CD14-positive monocyte (primary cell): Measurements from ENCODE around the gene IGF2R. TPM values are rescaled to one million over a fixed set of nuclear protein-coding genes. Genes with fewer than 3 reads are reported as not detected.
"Not testable (repeated sequence)": the region's sequence is repeated elsewhere in the genome, so short reads cannot be mapped to it uniquely, and the experiment has no call there.

Experiments used
- DNase-seq, 3 donors: peaks; one replicate each; pipeline ENCODE4 v3.0.0-alpha.2; 2011 to 2022
- H2AFZ ChIP-seq: 2 replicates; pipeline ENCODE4 v1.6.0; 2012; ENCODE audit warnings: mild to moderate bottlenecking, low read depth, low read length, inconsistent platforms; ENCODE audit not compliant: insufficient read depth, poor library complexity, severe bottlenecking
- H3K27ac ChIP-seq, 2 donors: 1 replicate in 1 of 2; 2 replicates in 1 of 2; pipeline ENCODE4 v1.5.1; 2012 to 2013; ENCODE audit warnings: low read length in 2 of 2, control low read depth in 1 of 2, inconsistent platforms in 1 of 2, low read depth in 1 of 2, mild to moderate bottlenecking in 1 of 2
- H3K27me3 ChIP-seq, 2 donors: one replicate each; pipeline versions ENCODE4 v1.6.0 to v1.6.1; 2011 to 2013; ENCODE audit warnings: low read length in 2 of 2; ENCODE audit not compliant: control insufficient read depth in 2 of 2, insufficient read depth in 2 of 2
- H3K36me3 ChIP-seq, 2 donors: replicated peaks in 1 of 2; 1 replicate in 1 of 2; 2 replicates in 1 of 2; pipeline versions ENCODE4 v1.5.1 to v1.6.1; 2012 to 2013; ENCODE audit warnings: low read length in 2 of 2, control low read depth in 1 of 2, inconsistent platforms in 1 of 2, mild to moderate bottlenecking in 1 of 2; ENCODE audit not compliant: insufficient read depth in 2 of 2, control insufficient read depth in 1 of 2
- H3K4me1 ChIP-seq, 2 donors: 1 replicate in 1 of 2; 2 replicates in 1 of 2; pipeline versions ENCODE4 v1.5.1 to v1.6.1; 2012 to 2013; ENCODE audit warnings: low read length in 2 of 2, control low read depth in 1 of 2, inconsistent platforms in 1 of 2, mild to moderate bottlenecking in 1 of 2, moderate library complexity in 1 of 2; ENCODE audit not compliant: insufficient read depth in 2 of 2, control insufficient read depth in 1 of 2
- H3K4me2 ChIP-seq: replicated peaks from 2 replicates; pipeline ENCODE3; 2012; ENCODE audit warnings: low read length, moderate library complexity, mild to moderate bottlenecking; ENCODE audit not compliant: poor library complexity, severe bottlenecking; ENCODE audit errors: extremely low read depth
- H3K4me3 ChIP-seq, 3 experiments: fragments of 200-600 bp in 1 of 3; sonication (generic) in 1 of 3; replicated peaks in 1 of 3; 1 replicate in 2 of 3; 2 replicates in 1 of 3; pipeline ENCODE4 v1.5.1; 2011 to 2013; ENCODE audit warnings: low read length in 3 of 3, mild to moderate bottlenecking in 3 of 3, control low read depth in 2 of 3, low read depth in 2 of 3, inconsistent platforms in 1 of 3, moderate library complexity in 1 of 3
- H3K79me2 ChIP-seq: 2 replicates; pipeline ENCODE4 v1.6.0; 2012; ENCODE audit warnings: mild to moderate bottlenecking, control low read depth, inconsistent platforms, low read length, moderate library complexity; ENCODE audit not compliant: insufficient read depth
- H3K9ac ChIP-seq: 2 replicates; pipeline ENCODE4 v1.6.0; 2017; ENCODE audit warnings: low read length, mild to moderate bottlenecking; ENCODE audit not compliant: insufficient read depth, poor library complexity, severe bottlenecking
- H3K9me3 ChIP-seq, 2 donors: replicated peaks in 1 of 2; 1 replicate in 1 of 2; 2 replicates in 1 of 2; pipeline versions ENCODE4 v1.5.1 to v1.6.1; 2012 to 2013; ENCODE audit warnings: low read length in 2 of 2, control low read depth in 1 of 2; ENCODE audit not compliant: control insufficient read depth in 1 of 2, insufficient read depth in 1 of 2
- H4K20me1 ChIP-seq: 2 replicates; pipeline ENCODE4 v1.6.0; 2012; ENCODE audit warnings: mild to moderate bottlenecking, low read length, control low read depth, moderate library complexity; ENCODE audit not compliant: insufficient read depth
- H3K27ac Mint-ChIP-seq, 7 donors: one replicate each; pipeline ENCODE4 v1.8.0; 2020; ENCODE audit warnings: mild to moderate bottlenecking in 7 of 7, mixed read lengths in 7 of 7, moderate library complexity in 6 of 7, inconsistent platforms in 2 of 7
- H3K27me3 Mint-ChIP-seq, 3 donors: one replicate each; pipeline ENCODE4 v1.8.0; 2021 to 2022; ENCODE audit warnings: low read depth in 3 of 3, mild to moderate bottlenecking in 3 of 3, mixed read lengths in 3 of 3, moderate library complexity in 3 of 3, inconsistent platforms in 1 of 3
- H3K36me3 Mint-ChIP-seq, 2 donors: one replicate each; pipeline ENCODE4 v1.8.0; 2020; ENCODE audit warnings: mixed read lengths in 2 of 2, inconsistent platforms in 1 of 2, mild to moderate bottlenecking in 1 of 2
- H3K4me1 Mint-ChIP-seq: one replicate; pipeline ENCODE4 v1.8.0; 2020; ENCODE audit warnings: mild to moderate bottlenecking, mixed read lengths
- H3K4me3 Mint-ChIP-seq, 2 donors: one replicate each; pipeline ENCODE4 v1.8.0; 2020; ENCODE audit warnings: mild to moderate bottlenecking in 2 of 2, mixed read lengths in 2 of 2, moderate library complexity in 1 of 2
- H3K9me3 Mint-ChIP-seq, 7 donors: one replicate each; pipeline ENCODE4 v1.8.0; 2020 to 2022; ENCODE audit warnings: mixed read lengths in 7 of 7, mild to moderate bottlenecking in 6 of 7, moderate library complexity in 6 of 7, inconsistent platforms in 2 of 7
- CTCF ChIP-seq: fragments of 200-600 bp; IDR thresholded peaks from one replicate; pipeline ENCODE4 v1.8.0; 2022; ENCODE audit warnings: antibody characterized with exemption, mild to moderate bottlenecking
- WGBS: methylation state at CpG from one replicate; pipeline ENCODE4 v1.1.5; 2013; ENCODE audit warnings: missing lambda C conversion rate; ENCODE audit not compliant: insufficient coverage; 5-methylcytosine and 5-hydroxymethylcytosine counted together
- intact Hi-C, 2 donors: fragments of 100-400 bp; cut with micrococcal nuclease; formaldehyde crosslinking; loops; one replicate each; pipeline versions ENCODE4 v1.15.0 to v1.15.1; 2023
- polyA plus RNA-seq, 3 donors: library from polyadenylated mRNA; depleted of rRNA in 1 of 3; unstranded in 2 of 3; stranded (reverse) in 1 of 3; fragments of 300-500 nt in 2 of 3; fragments of >200 nt in 1 of 3; fragmentation: Illumina TruSeq in 2 of 3; gene quantifications; 1 replicate in 2 of 3; 2 replicates in 1 of 3; pipeline ENCODE4 v1.2.3, GENCODE V29; 2012 to 2021

IGF2R gene
- polyA plus RNA-seq, 3 donors = 6.9 to 44.8 (median 8.2) TPM

GRCh38 chr6:160089534-160089897 lies 120.6 kb downstream of the IGF2R start:
- H3K9me3 Mint-ChIP-seq = peaks cover 0 to 2% (median 0%) of the 10 kb centered on the region in 7 donors
- WGBS = 99% methylated on average over 7 of the region's 7 CpGs
- no peaks in the 10 kb centered on the region for H3K4me1 Mint-ChIP-seq

GRCh38 chr6:160090442-160091239 lies 121.8 kb downstream of the IGF2R start:
- H3K36me3 Mint-ChIP-seq = peaks cover 89 to 95% of the 10 kb centered on the region in 2 donors
- H3K4me3 Mint-ChIP-seq, H3K79me2 ChIP-seq, H2AFZ ChIP-seq, H3K4me2 ChIP-seq, H3K4me1 Mint-ChIP-seq, H3K9ac ChIP-seq, H3K27me3 ChIP-seq, H3K9me3 ChIP-seq, H3K9me3 Mint-ChIP-seq, intact Hi-C loops, H3K27ac Mint-ChIP-seq, H3K4me3 ChIP-seq, H3K27ac ChIP-seq, H3K27me3 Mint-ChIP-seq, DNase-seq, H3K4me1 ChIP-seq: not testable (repeated sequence)
- peaks cover 87 to 100% of the 10 kb centered on the region in 2 donors for H3K36me3 ChIP-seq
- peaks cover 94% of the 10 kb centered on the region for H4K20me1 ChIP-seq
- 98% methylated on average over 21 of the region's 32 CpGs for WGBS

More at GRCh38 chr6:160089534-160089897, 120.6 kb downstream of the IGF2R start:
- H3K36me3 Mint-ChIP-seq = peaks cover 92 to 97% of the 10 kb centered on the region in 2 donors
- no peaks in the 10 kb centered on the region for H3K27me3 ChIP-seq
- peaks cover 94 to 100% of the 10 kb centered on the region in 2 donors for H3K36me3 ChIP-seq
- H3K27me3 Mint-ChIP-seq = peaks cover 1 to 6% (median 1%) of the 10 kb centered on the region in 3 donors
- no peak overlapping the region for H3K27ac ChIP-seq
- H2AFZ ChIP-seq = no peak overlapping the region
- no peaks in the 10 kb centered on the region for H3K4me1 ChIP-seq
- H3K79me2 ChIP-seq = no peaks in the 10 kb centered on the region
- H3K27ac Mint-ChIP-seq = no peak overlapping the region
- H3K4me2 ChIP-seq = no peak overlapping the region
- H4K20me1 ChIP-seq = peaks cover 95% of the 10 kb centered on the region
- no peaks in the 10 kb centered on the region for H3K9me3 ChIP-seq
- no peak overlapping the region for H3K4me3 Mint-ChIP-seq
- no peak for DNase-seq
- H3K9ac ChIP-seq = no peak overlapping the region
- TF ChIP-seq CTCF = no peak
- H3K4me3 ChIP-seq = no peak overlapping the region
- intact Hi-C loops = no loop called here

- H3K79me2 ChIP-seq, intact Hi-C loops, H3K9ac ChIP-seq, H3K27me3 ChIP-seq, H3K27ac Mint-ChIP-seq, H2AFZ ChIP-seq, H3K27ac ChIP-seq, H3K4me3 Mint-ChIP-seq, H3K9me3 ChIP-seq, H3K27me3 Mint-ChIP-seq, H3K4me2 ChIP-seq, H3K4me1 ChIP-seq, H3K4me3 ChIP-seq, H3K4me1 Mint-ChIP-seq, H3K9me3 Mint-ChIP-seq, DNase-seq: not testable (repeated sequence)
- 100% methylated on average over 4 of the region's 6 CpGs for WGBS
- peaks cover 89 to 94% of the 10 kb centered on the region in 2 donors for H3K36me3 Mint-ChIP-seq
- Histone ChIP-seq H4K20me1 (peaks cover 94% of the 10 kb centered on the region), H3K36me3 (peaks cover 87 to 100% of the 10 kb centered on the region in 2 donors)
Observed at GRCh38 chr6:160092176-160092575, 123.3 kb downstream of the IGF2R start.
